Trophoblast cell (in vitro differentiated cells and primary cell): Measurements from ENCODE around the gene RTN4RL1.
"Not testable (repeated sequence)": the region's sequence is repeated elsewhere in the genome, so short reads cannot be mapped to it uniquely, and the experiment has no call there.

Experiments used
- DNase-seq, 2 donors: peaks; one replicate each; pipeline ENCODE4 v3.0.0-alpha.2; 2016
- H2AFZ ChIP-seq: 2 replicates; pipeline ENCODE4 v1.6.1; 2013; ENCODE audit warnings: low read length, moderate library complexity, mild to moderate bottlenecking; ENCODE audit not compliant: insufficient read depth, poor library complexity
- H2AK5ac ChIP-seq: 2 replicates; pipeline ENCODE4 v1.6.1; 2013; ENCODE audit warnings: mild to moderate bottlenecking, low read length
- H2BK120ac ChIP-seq: 2 replicates; pipeline ENCODE4 v1.6.1; 2013; ENCODE audit warnings: low read length, mild to moderate bottlenecking, moderate library complexity; ENCODE audit not compliant: insufficient read depth, poor library complexity
- H2BK12ac ChIP-seq: 2 replicates; pipeline ENCODE4 v1.6.1; 2013; ENCODE audit warnings: mild to moderate bottlenecking, low read length, moderate library complexity
- H2BK5ac ChIP-seq: 2 replicates; pipeline ENCODE4 v1.6.1; 2013; ENCODE audit warnings: low read length, low read depth, moderate library complexity, mild to moderate bottlenecking; ENCODE audit not compliant: poor library complexity
- H3K14ac ChIP-seq: 2 replicates; pipeline ENCODE4 v1.6.1; 2013; ENCODE audit warnings: mild to moderate bottlenecking, low read length
- H3K18ac ChIP-seq: 2 replicates; pipeline ENCODE4 v1.6.1; 2013; ENCODE audit warnings: mild to moderate bottlenecking, low read length
- H3K23ac ChIP-seq: 2 replicates; pipeline ENCODE4 v1.6.1; 2013; ENCODE audit warnings: low read length
- H3K27ac ChIP-seq: 2 replicates; pipeline ENCODE4 v1.5.1; 2013; ENCODE audit warnings: low read depth, mild to moderate bottlenecking, inconsistent platforms, low read length, moderate library complexity
- H3K27me3 ChIP-seq: 2 replicates; pipeline ENCODE4 v1.6.1; 2013; ENCODE audit warnings: inconsistent platforms, mild to moderate bottlenecking, low read length, moderate library complexity; ENCODE audit not compliant: insufficient read depth
- H3K36me3 ChIP-seq, 2 experiments: 1 replicate in 1 of 2; 2 replicates in 1 of 2; pipeline ENCODE4 v1.6.1; 2013; ENCODE audit warnings: low read length in 2 of 2, mild to moderate bottlenecking in 2 of 2, moderate library complexity in 1 of 2; ENCODE audit not compliant: insufficient read depth in 2 of 2, control insufficient read depth in 1 of 2
- H3K4ac ChIP-seq: 2 replicates; pipeline ENCODE4 v1.6.1; 2013; ENCODE audit warnings: low read depth, mild to moderate bottlenecking, low read length, moderate library complexity
- H3K4me1 ChIP-seq, 2 experiments: 1 replicate in 1 of 2; 2 replicates in 1 of 2; pipeline ENCODE4 v1.6.1; 2013; ENCODE audit warnings: low read length in 2 of 2, mild to moderate bottlenecking in 2 of 2, moderate library complexity in 1 of 2; ENCODE audit not compliant: insufficient read depth in 2 of 2, control insufficient read depth in 1 of 2
- H3K4me2 ChIP-seq: 2 replicates; pipeline ENCODE4 v1.6.1; 2013; ENCODE audit warnings: inconsistent platforms, mild to moderate bottlenecking, low read length, moderate library complexity
- H3K4me3 ChIP-seq: 2 replicates; pipeline ENCODE4 v1.5.1; 2013; ENCODE audit warnings: mild to moderate bottlenecking, low read depth, low read length, inconsistent platforms
- H3K79me1 ChIP-seq: one replicate; pipeline ENCODE4 v1.6.1; 2013; ENCODE audit warnings: low read length
- H3K79me2 ChIP-seq: 2 replicates; pipeline ENCODE4 v1.6.1; 2013; ENCODE audit warnings: low read length, mild to moderate bottlenecking; ENCODE audit not compliant: control insufficient read depth, insufficient read depth, poor library complexity
- H3K9ac ChIP-seq: 2 replicates; pipeline ENCODE4 v1.6.1; 2013; ENCODE audit warnings: mild to moderate bottlenecking, low read length
- H3K9me3 ChIP-seq: 2 replicates; pipeline ENCODE4 v1.6.1; 2013; ENCODE audit warnings: low read depth, mild to moderate bottlenecking, control low read depth, inconsistent platforms, low read length; ENCODE audit not compliant: insufficient read depth
- H4K12ac ChIP-seq: 2 replicates; pipeline ENCODE4 v1.6.1; 2013; ENCODE audit warnings: low read depth, mild to moderate bottlenecking, low read length, moderate library complexity
- H4K8ac ChIP-seq: 2 replicates; pipeline ENCODE4 v1.6.1; 2013; ENCODE audit warnings: low read depth, mild to moderate bottlenecking, low read length, moderate library complexity
- H4K91ac ChIP-seq: one replicate; pipeline ENCODE4 v1.6.1; 2013; ENCODE audit warnings: low read depth, mild to moderate bottlenecking, low read length, moderate library complexity
- WGBS: extraction: QIAGEN DNeasy Blood & Tissue Kit; methylation state at CpG from one replicate; pipeline ENCODE4 v1.1.7; 2013; ENCODE audit warnings: missing lambda C conversion rate; ENCODE audit not compliant: insufficient read length, insufficient coverage; ENCODE audit errors: extremely low coverage; 5-methylcytosine and 5-hydroxymethylcytosine counted together

The RTN4RL1 gene

GRCh38 chr17:1982793-1983366, 42.3 kb downstream of the RTN4RL1 start:
- H2BK5ac ChIP-seq, H3K4ac ChIP-seq, H3K4me1 ChIP-seq, H3K36me3 ChIP-seq, H3K23ac ChIP-seq, H3K27ac ChIP-seq, H2BK12ac ChIP-seq, H3K4me3 ChIP-seq, H4K8ac ChIP-seq, H3K9me3 ChIP-seq, H3K14ac ChIP-seq, H4K12ac ChIP-seq, H3K79me1 ChIP-seq, H2AK5ac ChIP-seq, H3K9ac ChIP-seq, H3K79me2 ChIP-seq, H2BK120ac ChIP-seq, H3K27me3 ChIP-seq, H4K91ac ChIP-seq, H2AFZ ChIP-seq, H3K4me2 ChIP-seq, DNase-seq, H3K18ac ChIP-seq: not testable (repeated sequence)
- WGBS = no CpG with 5 or more reads among the region's 13 CpGs

GRCh38 chr17:1980665-1981250, 44.4 kb downstream of the RTN4RL1 start:
- WGBS = no CpG with 5 or more reads among the region's 8 CpGs
- Histone ChIP-seq H3K36me3 (no peaks in the 10 kb centered on the region), H2AK5ac (no peak overlapping the region), H4K12ac (no peak overlapping the region), H3K4me3 (no peak overlapping the region), H3K4me2 (no peak overlapping the region), H3K27ac (no peak overlapping the region), H3K23ac (no peak overlapping the region), H4K91ac (no peak overlapping the region), H3K27me3 (peaks cover 8% of the 10 kb centered on the region), H2BK5ac (no peak overlapping the region), H3K4ac (no peak overlapping the region), H2AFZ (no peak overlapping the region), H3K14ac (no peak overlapping the region), H2BK12ac (no peak overlapping the region), H3K79me1 (no peaks in the 10 kb centered on the region), H3K9ac (no peak overlapping the region), H3K4me1 (no peaks in the 10 kb centered on the region), H3K79me2 (no peaks in the 10 kb centered on the region), H4K8ac (no peak overlapping the region), H3K9me3 (no peaks in the 10 kb centered on the region), H2BK120ac (no peak overlapping the region), H3K18ac (no peak overlapping the region)
- no peak for DNase-seq

GRCh38 chr17:1979182-1979985, 45.8 kb downstream of the RTN4RL1 start:
- Histone ChIP-seq H3K4me2 (no peak overlapping the region), H3K79me1 (no peaks in the 10 kb centered on the region), H3K27me3 (peaks cover 8% of the 10 kb centered on the region), H3K36me3 (no peaks in the 10 kb centered on the region), H4K12ac (no peak overlapping the region), H3K4me1 (no peaks in the 10 kb centered on the region), H3K27ac (no peak overlapping the region), H2BK12ac (no peak overlapping the region), H2BK5ac (no peak overlapping the region), H4K91ac (no peak overlapping the region), H3K9ac (no peak overlapping the region), H3K79me2 (no peaks in the 10 kb centered on the region), H2BK120ac (no peak overlapping the region), H4K8ac (no peak overlapping the region), H3K9me3 (no peaks in the 10 kb centered on the region), H2AK5ac (no peak overlapping the region), H3K14ac (no peak overlapping the region), H3K4ac (no peak overlapping the region), H3K23ac (no peak overlapping the region), H3K18ac (no peak overlapping the region), H3K4me3 (no peak overlapping the region), H2AFZ (no peak overlapping the region)
- WGBS = no CpG with 5 or more reads among the region's 11 CpGs
- DNase-seq = no peak

- no peak for DNase-seq
- Histone ChIP-seq H2AK5ac (no peak overlapping the region), H3K4me1 (no peaks in the 10 kb centered on the region), H4K8ac (no peak overlapping the region), H3K4ac (no peak overlapping the region), H3K4me2 (no peak overlapping the region), H2BK120ac (no peak overlapping the region), H3K9me3 (no peaks in the 10 kb centered on the region), H3K79me1 (no peaks in the 10 kb centered on the region), H3K79me2 (no peaks in the 10 kb centered on the region), H3K36me3 (no peaks in the 10 kb centered on the region), H4K91ac (no peak overlapping the region), H4K12ac (no peak overlapping the region), H3K14ac (no peak overlapping the region), H3K27me3 (peaks cover 8% of the 10 kb centered on the region), H3K9ac (no peak overlapping the region), H3K4me3 (no peak overlapping the region), H2BK12ac (no peak overlapping the region), H3K23ac (no peak overlapping the region), H2AFZ (no peak overlapping the region), H3K18ac (no peak overlapping the region), H2BK5ac (no peak overlapping the region), H3K27ac (no peak overlapping the region)
- WGBS = no CpG with 5 or more reads among the region's 16 CpGs
Observed at GRCh38 chr17:1978396-1978949, 46.7 kb downstream of the RTN4RL1 start.
